Keratinocyte (primary cell): ENCODE measurements around the gene RER1.

ENCODE experiments used
- EZH2 ChIP-seq: IDR thresholded peaks from one replicate; pipeline ENCODE4 v1.6.1; 2012; ENCODE audit warnings: inconsistent platforms, mild to moderate bottlenecking, low read length, moderate library complexity
- TF ChIP-seq, protein P1 (sequence below), 3 experiments: IDR thresholded peaks in 1 of 3; conservative IDR thresholded peaks in 1 of 3; optimal IDR thresholded peaks in 1 of 3; 2 replicates in 2 of 3; 3 replicates in 1 of 3; pipeline versions ENCODE3 to v1.5.1; 2011; ENCODE audit warnings: low read length in 3 of 3, mild to moderate bottlenecking in 3 of 3, moderate library complexity in 2 of 3, control low read depth in 1 of 3, inconsistent platforms in 1 of 3; ENCODE audit not compliant: insufficient read depth in 2 of 3; ENCODE audit errors: extremely low read depth in 1 of 3

DNA sequence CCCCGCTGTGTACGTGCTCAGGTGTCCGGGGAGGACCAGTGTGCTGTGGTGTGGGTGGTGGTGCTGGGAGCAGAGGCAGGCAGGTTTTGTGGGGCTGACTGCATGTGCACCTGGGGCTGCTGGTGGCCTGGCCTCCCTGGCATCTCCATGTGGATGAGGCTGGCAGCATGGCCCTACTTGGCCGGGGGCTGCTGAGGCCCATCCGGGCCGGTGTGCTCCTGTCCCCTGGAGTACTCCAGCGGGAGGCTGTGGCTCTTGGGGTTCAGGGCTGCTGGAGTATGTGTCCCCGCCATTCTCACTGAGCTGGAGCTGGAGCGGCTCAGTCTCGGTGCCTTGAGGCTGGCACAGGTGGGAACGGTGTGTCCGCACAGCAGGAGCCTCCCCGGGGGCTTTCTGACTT is 41.6 kb downstream of the RER1 start:
- TF ChIP-seq, protein P1, sequence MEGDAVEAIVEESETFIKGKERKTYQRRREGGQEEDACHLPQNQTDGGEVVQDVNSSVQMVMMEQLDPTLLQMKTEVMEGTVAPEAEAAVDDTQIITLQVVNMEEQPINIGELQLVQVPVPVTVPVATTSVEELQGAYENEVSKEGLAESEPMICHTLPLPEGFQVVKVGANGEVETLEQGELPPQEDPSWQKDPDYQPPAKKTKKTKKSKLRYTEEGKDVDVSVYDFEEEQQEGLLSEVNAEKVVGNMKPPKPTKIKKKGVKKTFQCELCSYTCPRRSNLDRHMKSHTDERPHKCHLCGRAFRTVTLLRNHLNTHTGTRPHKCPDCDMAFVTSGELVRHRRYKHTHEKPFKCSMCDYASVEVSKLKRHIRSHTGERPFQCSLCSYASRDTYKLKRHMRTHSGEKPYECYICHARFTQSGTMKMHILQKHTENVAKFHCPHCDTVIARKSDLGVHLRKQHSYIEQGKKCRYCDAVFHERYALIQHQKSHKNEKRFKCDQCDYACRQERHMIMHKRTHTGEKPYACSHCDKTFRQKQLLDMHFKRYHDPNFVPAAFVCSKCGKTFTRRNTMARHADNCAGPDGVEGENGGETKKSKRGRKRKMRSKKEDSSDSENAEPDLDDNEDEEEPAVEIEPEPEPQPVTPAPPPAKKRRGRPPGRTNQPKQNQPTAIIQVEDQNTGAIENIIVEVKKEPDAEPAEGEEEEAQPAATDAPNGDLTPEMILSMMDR (optimal IDR thresholded peaks at IDR 0.05 in 1 of 3, IDR thresholded peaks at IDR 0.05 in 1 of 3, conservative IDR thresholded peaks at IDR 0.05 in 1 of 3; ENCODE audit: extremely low read depth in 1 of 3, insufficient read depth in 2 of 3, low read length in 3 of 3) = no peak
- TF ChIP-seq EZH2 = no peak
